8988T (cell line): ENCODE data around the gene GSAP.

Source experiments
- DNase-seq: peaks from one replicate; pipeline ENCODE4 v3.0.0; 2011

GSAP gene

DNA sequence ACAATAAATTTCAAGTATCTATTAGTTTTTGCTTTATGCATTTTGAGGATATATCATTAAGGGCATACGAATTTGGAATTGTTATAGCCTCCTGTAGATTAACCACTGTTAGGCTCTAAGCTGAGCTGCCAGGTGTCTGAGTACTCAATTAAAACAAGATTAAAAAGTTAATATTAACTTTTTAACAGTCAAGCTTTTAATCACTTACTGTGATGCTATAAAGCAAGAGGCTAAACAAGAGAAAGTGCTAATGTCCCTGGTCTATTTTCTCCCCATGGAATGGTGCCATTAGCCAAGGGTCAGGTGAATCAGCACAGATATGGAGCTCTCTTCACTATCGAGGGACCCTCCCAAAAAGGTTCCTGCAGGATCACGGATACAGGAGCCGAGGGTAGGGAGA is 9.7 kb downstream of the GSAP start:
- DNase-seq, result no peak

DNA sequence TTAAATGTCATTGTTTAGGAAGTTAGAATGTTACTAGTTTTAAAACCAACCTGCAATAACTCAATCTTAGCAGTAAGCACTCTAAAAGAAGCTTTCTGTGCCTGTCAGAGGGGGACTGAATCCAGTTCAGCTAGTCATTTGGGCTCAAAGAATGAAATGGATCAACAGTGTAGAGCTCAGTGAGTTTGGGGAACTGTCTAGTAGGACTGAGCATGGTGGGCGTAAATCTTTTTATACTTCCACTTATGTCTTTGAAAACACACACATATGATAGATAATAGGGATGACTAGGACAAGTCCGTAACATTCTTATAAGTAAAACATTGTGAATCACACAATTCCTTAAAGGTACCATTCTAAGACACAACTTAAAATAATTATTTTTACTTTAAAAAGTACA is 11.5 kb downstream of the GSAP start:
- no peak for DNase-seq

DNA sequence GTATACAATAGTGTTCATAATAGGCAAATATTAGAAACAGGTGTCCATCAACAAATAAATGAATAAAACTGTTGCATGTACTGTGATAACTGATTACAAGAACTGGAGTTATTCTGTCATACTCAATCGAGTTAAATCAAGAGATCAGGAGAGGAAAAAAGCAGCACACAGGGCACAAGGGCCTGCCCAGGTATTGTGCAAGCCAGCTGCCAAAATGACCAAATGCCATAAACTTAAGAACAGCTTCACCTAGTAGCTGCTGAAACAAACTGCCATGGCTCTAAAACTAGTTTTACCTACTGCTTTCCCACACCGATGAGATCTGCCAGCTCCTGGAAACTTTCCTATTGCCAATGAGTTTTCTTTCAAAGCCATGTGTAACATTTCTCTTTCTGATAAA is 12.2 kb downstream of the GSAP start:
- no peak for DNase-seq

DNA sequence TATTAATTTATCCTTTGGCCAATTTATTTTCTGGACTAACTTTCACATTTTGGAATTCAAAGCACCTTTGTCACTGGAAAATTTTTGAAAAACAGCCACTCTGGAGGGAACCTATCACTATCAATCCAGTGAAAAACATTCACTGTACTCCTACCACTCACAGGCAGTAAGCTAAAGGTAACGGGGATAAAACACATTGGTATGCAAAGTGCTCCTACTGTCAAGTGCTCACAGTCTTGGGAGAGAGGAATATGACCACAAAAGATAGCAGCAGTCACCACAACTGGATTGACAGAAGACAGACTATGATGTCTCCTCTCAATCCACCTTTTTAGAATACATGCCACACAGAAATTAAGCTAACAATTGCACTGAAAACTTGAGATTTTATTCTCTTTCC is 13.3 kb downstream of the GSAP start:
- DNase-seq, result no peak

DNA sequence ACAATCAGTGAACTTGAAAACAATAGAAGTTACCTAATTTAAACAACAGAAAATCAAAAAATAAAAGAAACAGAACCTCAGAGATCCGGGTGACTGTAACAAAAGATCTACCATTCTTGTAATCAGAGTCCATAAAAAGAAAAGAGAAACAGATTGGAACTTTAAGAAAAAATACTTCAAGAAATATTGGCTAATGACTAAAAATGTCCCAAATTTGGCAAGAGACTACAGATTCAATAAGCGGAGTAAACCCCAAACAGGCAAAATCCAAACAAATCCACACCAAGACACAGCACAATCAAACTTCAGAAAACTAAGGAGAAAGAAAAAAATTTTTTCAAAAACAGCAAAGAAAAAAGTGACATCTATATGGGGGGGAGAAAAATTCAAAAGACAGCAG is 15.1 kb downstream of the GSAP start:
- DNase-seq, result no peak

DNA sequence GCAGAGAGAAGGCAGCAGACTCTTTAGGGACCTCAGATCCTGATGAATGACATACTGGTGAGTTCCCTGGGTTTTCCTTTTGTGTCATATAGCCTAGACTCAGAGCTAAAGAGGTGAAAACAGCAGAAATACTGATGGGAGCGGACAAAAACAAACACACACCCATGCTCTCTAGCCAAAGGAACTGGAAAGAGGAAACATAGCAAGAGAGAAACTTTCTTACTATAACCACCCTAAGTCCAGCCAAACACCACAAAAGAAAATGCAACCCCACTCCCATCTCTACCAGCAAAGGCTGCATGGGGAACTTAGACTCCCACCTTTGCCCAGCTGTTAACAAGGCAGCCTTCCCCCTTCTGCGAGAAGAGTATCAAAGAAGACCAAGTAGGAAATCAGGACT is 16.3 kb downstream of the GSAP start:
- DNase-seq, result no peak

DNA sequence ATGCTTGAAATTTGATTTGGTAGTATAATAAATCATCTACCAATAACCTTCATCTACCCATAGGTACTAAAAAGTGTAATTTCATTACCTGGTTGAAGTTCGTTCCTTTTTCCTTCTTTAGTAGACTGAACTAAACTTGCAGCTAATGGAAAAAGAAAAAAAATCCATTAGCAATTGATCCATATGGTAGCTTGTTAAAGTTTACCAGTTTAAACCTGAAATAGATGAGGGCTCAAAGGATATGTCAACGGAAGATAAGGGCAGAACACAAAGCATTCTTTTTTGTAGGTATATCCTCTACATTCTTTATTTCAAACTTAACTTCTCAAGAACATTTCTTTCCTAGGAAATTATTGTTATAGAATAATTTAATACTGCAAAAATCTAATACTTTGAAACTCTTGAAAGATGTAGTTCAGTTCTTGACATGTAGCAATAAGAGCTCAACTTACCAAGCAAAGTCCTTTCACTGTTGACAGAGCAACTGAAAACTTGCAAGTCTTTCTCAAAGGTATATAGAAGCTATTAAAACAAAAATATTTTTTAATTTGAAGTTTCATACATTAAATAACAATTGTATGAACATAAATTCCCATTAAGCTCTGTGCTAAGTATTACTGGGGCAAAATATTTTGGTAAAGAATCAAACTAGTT is 19.1 kb downstream of the GSAP start:
- no peak for DNase-seq

DNA sequence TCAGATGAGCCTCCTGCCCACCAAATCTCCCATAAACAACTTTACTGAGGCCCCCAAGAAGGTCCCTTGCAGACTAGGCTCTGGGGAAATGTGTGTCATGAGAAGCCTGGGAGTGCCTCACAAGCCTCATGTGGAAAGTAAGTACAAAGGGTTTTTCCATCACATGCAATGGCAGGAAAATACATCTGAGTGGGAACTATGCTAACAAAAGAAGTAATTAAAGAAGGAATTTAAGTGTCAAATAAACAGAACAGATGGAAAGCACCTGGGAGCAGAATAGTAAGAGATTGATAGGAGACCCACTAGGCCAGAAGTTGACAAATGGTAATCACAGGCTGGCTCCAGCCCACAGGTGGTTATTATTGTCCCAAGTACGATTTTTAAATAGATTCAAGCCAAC is 20.5 kb downstream of the GSAP start:
- no peak for DNase-seq

DNA sequence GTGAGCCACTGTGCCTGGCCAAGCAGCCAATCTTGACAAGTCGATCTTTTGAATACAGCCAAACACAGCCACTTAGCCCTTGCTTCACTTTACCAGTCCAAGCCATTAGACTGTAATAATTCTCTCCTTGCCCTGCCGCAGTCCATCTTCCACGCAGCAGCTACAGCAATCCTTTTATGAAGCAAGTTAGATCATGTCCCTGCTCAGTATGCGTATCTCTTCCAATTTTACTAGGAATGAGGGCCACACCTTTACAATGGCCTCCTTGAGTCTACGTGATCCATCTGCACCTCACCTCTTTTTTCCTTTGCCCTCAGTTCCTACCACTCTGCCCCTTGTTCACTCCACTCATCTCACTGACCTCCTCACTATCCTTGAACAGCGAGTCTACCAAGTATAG is 22.2 kb downstream of the GSAP start:
- no peak for DNase-seq

DNA sequence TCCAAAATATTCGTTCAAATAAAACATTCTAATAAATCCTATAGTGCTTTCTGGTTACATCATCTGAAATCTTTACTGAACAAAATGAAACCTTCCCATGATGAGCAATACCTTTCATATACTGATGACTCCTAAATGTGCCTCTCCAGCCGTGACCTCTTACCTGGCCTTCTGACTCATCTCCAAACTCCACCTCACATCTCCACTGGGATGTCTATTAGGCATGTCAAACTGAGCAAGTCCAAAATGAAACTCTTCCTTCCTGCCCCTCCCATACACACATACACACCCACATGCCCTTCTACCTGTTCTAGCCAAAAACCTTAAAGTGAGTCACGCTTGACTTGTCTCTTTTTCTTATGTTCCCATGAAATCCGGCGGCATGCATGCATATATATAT is 22.9 kb downstream of the GSAP start:
- DNase-seq, result no peak

DNA sequence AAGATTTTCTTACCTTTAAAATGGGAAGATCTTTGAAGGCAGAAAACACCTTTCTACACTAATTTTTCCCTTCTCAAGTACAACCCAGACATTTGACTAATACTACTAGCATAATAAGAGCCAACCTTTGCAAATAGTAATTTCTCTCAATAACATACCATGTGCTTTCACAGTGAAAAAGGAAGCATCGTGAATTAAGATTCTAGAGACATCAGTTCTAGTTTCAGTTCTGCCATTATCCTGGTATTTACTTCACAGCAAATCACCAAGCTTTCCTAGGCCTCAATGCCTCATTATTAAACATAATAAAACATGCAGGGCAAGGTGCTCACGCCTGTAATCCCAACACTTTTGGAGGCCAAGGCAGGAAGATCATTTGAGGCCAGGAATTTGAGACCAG is 24.9 kb downstream of the GSAP start:
- no peak for DNase-seq

DNA sequence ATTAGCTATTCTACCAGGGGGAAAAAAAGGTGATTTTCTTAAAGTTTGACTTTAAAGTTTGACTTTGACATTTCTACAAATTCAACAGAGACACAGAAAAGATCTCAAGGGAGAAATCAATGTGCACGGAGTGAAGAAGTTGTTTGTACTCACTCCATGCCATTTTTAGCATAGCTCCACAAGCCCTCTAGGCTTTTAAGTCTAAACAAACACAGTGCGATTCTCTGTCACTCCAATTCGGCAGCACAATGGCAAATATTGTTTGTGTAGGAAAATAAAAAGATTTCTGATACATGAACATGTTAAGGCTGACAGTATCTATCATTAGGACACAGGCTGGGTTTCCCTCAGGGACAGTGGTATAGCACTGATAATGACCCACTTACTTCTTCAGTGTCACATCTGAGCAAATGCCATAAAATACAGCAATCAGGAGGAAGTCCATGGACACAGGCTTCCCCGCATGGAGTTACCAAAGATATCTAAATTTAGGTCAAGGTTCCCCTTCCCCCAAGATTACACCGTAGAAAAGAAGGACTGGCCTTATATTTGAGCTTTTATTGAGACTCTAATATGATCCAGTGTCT is 28.0 kb downstream of the GSAP start:
- DNase-seq, result no peak

DNA sequence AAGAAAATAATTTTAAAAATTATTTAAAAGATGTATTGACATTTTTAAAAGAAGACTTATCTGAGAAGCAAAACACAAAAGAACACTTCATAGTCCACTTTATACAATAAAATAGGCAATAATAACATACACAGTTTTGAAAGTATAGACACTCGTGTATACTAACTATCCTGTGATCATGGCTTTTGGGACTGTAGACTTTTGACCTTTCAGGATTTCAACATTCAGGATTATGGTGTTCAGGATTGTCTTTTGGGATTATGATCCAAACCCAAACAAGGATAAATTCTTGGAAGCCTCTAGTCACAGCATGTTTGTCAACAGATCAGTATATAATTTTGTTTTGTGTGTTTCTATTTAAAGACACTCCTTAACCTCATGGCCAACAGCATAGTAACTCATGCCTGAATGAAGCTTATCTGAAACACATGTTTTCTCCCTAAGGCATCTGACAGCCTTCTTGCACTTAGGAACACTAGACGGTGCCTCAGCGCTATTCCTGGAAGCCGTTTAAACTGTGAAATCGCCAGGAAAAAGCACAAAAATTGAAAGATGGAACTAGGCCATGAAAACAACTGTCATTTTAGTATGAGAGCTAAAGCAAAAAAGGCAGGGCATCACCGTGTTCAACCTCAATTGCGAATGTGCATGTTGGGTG is 29.9 kb downstream of the GSAP start:
- no peak for DNase-seq

DNA sequence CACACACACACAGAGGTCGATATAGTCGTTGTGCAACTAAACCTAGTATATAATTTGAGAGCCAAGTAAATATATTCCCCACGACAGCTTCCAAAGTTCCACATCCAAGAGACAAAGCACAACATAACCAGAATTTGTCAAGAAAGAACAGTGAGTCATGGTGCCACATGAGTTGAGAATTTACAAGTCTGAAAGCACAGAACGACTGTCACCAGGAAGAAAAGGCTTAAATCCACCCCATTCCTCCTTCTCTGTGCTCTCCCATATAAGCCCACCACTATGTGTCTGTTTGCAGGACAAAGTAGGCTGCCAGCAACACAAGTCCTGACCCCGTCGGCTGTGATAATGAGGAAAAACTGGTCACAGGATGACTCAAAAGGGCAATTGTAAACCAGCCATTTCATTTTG is 32.8 kb downstream of the GSAP start:
- no peak for DNase-seq

DNA sequence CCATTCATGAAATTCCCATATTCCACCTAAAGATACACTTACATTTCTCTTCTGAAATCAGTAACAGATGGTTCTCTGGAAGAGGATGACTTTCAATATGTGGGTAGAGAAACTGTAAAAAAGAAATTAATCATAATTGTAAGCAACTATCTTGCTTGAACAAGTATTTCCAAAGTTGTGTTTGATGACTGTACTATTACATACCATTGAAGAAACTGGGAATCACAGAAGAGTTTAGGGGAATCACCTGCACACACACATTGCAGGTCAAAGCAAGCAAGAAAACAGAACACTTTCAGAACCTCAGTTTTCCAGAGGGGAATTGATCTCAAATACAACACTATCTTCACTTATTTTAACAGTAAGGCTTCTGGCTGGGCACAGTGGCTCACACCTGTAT is 33.6 kb downstream of the GSAP start:
- no peak for DNase-seq

DNA sequence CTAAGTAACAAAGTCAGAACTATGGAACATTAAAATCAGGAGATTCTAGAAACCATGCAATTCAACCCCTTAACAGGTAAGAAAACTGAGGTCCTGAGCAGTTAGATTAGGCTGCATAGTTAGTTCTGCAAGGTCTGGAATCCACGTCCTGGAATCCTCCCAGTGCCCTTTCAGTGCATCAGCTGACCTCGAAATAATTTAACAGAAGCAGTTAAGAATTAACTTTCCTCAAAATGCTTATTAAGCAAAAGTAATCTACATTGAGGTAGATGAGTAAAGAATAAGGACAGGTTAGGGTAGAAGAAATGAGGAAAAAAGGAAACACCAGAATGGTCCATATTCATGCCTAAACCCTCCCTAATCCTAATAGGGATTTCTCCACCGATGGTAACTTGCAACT is 37.6 kb downstream of the GSAP start:
- no peak for DNase-seq

DNA sequence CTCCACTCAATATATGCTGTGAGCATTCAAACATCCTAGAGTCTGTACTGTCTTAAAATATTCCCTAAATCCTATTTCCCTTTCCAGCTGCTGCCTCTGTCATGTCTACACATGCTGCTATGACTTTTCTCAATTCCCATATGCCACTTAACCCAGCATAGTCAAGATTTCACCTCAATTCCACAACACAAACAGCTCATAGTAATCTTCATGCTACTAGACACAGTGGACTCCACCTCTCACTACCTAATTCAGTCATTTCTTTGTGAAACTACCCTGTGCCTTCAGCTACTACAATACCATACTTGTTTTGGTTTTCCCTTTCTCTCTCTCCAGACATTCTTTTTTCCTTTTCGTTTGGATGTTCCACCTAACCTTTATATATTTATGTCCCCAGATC is 45.5 kb downstream of the GSAP start:
- no peak for DNase-seq

DNA sequence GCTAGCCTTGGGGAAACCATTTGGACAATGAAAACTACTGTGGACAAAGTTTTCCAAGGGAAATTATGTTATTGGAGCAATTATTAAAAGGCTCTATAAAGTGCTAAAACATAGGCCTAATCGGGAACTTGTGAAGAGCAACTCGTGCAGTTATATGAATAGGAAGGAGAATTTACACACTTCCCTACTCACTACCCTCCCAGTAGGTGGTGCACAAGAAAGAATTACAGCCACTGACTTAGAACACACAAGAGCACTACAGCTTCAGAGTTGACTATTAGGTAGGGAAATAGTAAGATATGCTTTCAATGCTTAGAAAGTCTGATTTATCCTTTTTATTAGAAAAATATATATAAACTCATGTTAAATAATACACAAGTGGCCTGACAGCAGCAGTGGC is 47.2 kb downstream of the GSAP start:
- no peak for DNase-seq

DNA sequence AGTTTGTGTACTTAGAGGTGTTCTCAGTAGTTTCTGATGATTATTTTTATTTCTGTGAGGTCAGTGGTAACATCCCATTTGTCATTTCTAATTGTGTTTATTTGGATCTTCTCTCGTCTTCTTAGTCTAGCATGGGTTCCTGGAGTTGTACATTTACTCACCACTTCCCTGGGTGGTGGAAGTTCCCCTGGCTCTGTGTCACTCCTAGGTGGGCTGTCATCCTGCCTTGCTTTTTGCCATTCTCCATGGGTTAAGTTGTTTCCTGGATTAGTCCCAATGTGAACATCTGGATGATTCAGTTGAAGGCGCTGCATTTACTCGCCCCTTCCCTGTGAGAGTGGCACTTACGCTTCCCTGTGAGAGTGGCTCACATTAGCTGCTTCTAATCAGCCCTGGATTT is 48.2 kb downstream of the GSAP start:
- DNase-seq, result no peak

DNA sequence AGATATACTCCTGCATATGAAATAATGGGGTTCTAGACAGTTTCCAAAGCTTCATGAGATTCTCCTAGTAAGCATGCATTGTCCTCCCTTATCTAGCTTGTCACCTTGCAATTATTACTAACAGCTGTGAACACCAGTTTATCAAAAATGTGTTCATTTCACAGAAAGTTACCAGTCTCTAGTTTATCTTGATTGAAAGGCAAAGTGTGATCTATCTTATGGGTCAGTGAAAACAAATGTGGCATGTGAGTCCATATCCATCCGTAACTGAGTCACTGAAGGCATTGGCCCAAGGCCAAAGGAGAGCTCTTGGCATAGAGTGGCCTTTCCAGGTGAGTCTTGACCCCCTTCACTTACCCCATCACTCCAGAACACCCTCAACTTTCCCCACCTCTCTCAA is 53.2 kb downstream of the GSAP start:
- no peak for DNase-seq

DNA sequence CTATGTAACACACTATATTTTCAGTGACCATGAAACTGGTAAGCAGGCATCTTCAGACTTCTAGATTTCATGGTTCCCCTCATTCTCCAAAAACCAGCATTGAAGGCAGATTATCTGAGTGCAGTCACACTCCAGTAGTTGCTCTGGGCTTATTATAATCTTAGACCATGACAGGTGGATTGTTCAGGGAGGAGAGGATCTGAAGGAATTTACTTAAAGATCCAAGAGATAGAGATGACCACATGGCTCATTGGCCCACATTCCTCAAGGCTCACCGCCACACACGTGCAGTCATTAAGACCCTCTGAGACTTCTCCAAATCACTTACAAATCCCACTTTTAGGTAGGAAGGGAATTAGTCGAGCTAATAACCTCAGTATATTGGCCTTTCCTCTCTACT is 55.2 kb downstream of the GSAP start:
- DNase-seq, result no peak

DNA sequence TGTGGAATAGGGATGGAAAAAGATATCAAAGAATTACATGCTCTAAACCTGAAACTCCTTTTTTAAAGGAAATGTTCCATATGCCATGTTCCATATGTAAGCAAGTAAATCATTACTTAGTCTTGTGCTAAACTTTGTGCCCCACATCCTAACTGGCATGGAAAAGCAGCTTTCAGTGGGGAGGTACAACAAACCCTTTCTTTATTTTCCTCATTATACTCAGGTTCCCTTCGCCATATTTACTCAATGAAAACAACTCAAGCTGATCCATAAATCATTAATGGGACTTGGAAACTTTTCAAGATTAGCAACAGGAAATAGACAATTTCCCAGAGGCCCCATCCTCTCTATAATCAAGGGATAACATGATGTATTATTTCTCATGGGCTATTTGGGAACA is 56.0 kb downstream of the GSAP start:
- DNase-seq, result no peak

DNA sequence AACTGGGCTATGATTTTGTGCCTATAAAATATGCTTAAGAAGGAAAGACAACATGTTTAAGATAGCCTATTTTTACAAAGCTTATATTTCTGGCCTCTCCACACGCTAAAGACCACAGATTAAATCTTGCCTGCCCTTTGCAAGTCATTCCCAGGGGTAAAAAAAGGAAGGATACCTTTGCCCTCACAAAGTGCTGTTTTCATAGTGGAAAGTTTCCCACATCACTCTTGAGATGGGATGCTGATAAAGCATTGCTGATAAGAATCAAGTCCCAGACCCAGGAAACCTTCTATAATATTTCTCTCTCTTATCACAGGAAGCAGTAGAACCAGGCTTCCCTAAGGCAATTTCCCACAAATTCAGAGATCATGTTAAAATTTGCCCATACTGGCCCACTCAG is 56.5 kb downstream of the GSAP start:
- DNase-seq, result no peak

DNA sequence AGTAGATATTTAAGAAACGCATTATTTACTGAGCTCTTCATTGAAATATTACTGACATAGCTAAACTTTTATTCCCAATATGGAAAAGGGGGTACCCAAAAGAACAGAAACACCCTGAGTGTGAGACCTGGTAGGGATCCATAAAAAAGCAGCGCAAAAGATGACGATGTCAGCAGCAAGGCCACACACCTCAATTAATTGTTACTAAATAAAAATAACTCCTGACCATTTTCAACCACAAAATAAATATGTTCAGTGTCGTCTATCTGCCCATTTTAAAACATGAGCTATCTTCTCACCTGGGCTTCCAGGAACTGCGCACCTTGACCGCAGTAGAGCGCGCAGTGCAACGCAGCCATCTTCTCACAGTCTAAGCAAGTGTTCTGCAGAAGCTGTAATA is 61.2 kb downstream of the GSAP start:
- DNase-seq, result no peak

DNA sequence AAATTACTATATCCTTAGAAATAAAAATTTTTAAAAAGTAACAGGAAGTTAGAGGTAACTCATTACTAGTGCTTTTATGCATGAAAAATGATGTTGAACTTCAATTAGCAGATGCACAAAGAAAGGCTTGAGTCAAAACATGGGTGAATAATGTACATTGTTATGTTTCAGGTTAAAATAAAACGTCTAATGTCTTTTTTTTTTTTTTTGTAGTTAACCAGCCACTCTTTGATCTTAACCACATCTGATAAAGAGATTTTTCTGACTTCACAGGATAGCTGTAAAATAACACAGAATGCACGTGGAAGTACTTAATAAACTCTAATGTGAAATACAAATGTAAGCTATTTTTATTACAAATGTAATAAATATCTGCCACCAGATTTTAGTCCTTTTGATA is 61.7 kb downstream of the GSAP start:
- DNase-seq, result no peak
